ENCODE results near the gene RXRA. TPM values are rescaled to one million over a fixed set of nuclear protein-coding genes. Genes with fewer than 3 reads are reported as not detected.

The RXRA gene
- total and polyA plus RNA-seq, 2 of the 13 experiments (the other 11 are each of a cell fraction or from before 2014, with no cell fraction given), result 18.9 to 29.2 TPM

- no peak for TF ChIP-seq KDM6A (CRISPR knock-in tag; IDR thresholded peaks at IDR 0.05; ENCODE audit: low read depth)
- no peak for TF ChIP-seq THAP7 (CRISPR knock-in tag; IDR thresholded peaks at IDR 0.05)
- TF ChIP-seq PLSCR1 (CRISPR knock-in tag; IDR thresholded peaks at IDR 0.05; ENCODE audit: borderline replicate concordance), result no peak
- TF ChIP-seq ZBTB46 (CRISPR knock-in tag; IDR thresholded peaks at IDR 0.05; ENCODE audit: borderline replicate concordance), result no peak
- no peak for TF ChIP-seq E2F5 (CRISPR knock-in tag; conservative IDR thresholded peaks at IDR 0.05)
- TF ChIP-seq PHB2 (IDR thresholded peaks at IDR 0.05; ENCODE audit: partially characterized antibody), result no peak
- TF ChIP-seq NFE2 (CRISPR knock-in tag; IDR thresholded peaks at IDR 0.05), result no peak
- TF ChIP-seq POLR2G (IDR thresholded peaks at IDR 0.05; ENCODE audit: low read depth, low read length), result peak; percentile 56; the same call in 1 of the 2 replicates
- TF ChIP-seq RXRA (CRISPR knock-in tag; IDR thresholded peaks at IDR 0.05), result no peak
- TF ChIP-seq ZNF720 (CRISPR knock-in tag; IDR thresholded peaks at IDR 0.05), result no peak
- TF ChIP-seq ZNF607 (CRISPR knock-in tag; IDR thresholded peaks at IDR 0.05; ENCODE audit: borderline replicate concordance), result no peak
- no peak for TF ChIP-seq MYPOP (CRISPR knock-in tag; IDR thresholded peaks at IDR 0.05)
- TF ChIP-seq KLF11 (CRISPR knock-in tag; IDR thresholded peaks at IDR 0.05), result no peak
- no peak for TF ChIP-seq NKX3-1 (CRISPR knock-in tag; IDR thresholded peaks at IDR 0.05)
- TF ChIP-seq MYC (CRISPR knock-in tag; IDR thresholded peaks at IDR 0.05; ENCODE audit: borderline replicate concordance), result 0 out of 2 replicates have a peak, but pooled peaks have one; percentile 14
- TF ChIP-seq ZNF776 (CRISPR knock-in tag; IDR thresholded peaks at IDR 0.05), result no peak
- TF ChIP-seq HOXA9 (CRISPR knock-in tag; IDR thresholded peaks at IDR 0.05; ENCODE audit: borderline replicate concordance), result no peak
- TF ChIP-seq YY1 (IDR thresholded peaks at IDR 0.05; ENCODE audit: insufficient read depth, insufficient replicate concordance, low read depth, low read length), result no peak
- TF ChIP-seq RBM39 (IDR thresholded peaks at IDR 0.05; ENCODE audit: low read depth, low read length, poor library complexity, severe bottlenecking), result peak; percentile 52
- TF ChIP-seq CHD4 (IDR thresholded peaks at IDR 0.05; ENCODE audit: borderline replicate concordance, low read length), result no peak
- TF ChIP-seq AKAP8 (CRISPR knock-in tag; IDR thresholded peaks at IDR 0.05), result peak; percentile 93; the same call in 1 of the 2 replicates
- TF ChIP-seq NR2C2 (CRISPR knock-in tag; IDR thresholded peaks at IDR 0.05; ENCODE audit: borderline replicate concordance), result no peak
- TF ChIP-seq JUND (CRISPR knock-in tag; IDR thresholded peaks at IDR 0.05), result 0 out of 2 replicates have a peak, but pooled peaks have one; percentile 11
- TF ChIP-seq SSRP1 (CRISPR knock-in tag; IDR thresholded peaks at IDR 0.05), result peak; percentile 86
Measured at GRCh38 chr9:134441227-134442084, 115.2 kb downstream of the RXRA start (continued).
